A549 treated with AZD9567 at 1 μM for 4 hours (cell line): ENCODE measurements around the gene PRLR. TPM values are rescaled to one million over a fixed set of nuclear protein-coding genes. Genes with fewer than 3 reads are reported as not detected.

Experiments
- total RNA-seq: library from RNA; stranded (reverse); fragments of 200-300 nt; extraction: Qiagen RNA extraction; gene quantifications from 5 replicates; pipeline ENCODE4 v1.2.3, GENCODE V29; 2022; ENCODE audit not compliant: insufficient read depth

Gene PRLR
- total RNA-seq: 0.03 to 0.15 TPM (median 0.05 TPM) in 3 of 5 replicates, not detected in the others

GRCh38 chr5:35230038-35230611, at the start of gene PRLR:
Gene PRLR (minus strand): TSS chr5:35230487. CDS start chr5:35089620, 140,867 bp downstream.

GRCh38 chr5:35047785-35048404, 182.4 kb downstream of the PRLR start, which contains the start of gene AGXT2:
Gene AGXT2 (minus strand): TSS chr5:35047949. CDS start chr5:35047892, 57 bp downstream.

Other genes with a start within 250 kb of the PRLR start
- not detected in 5 replicates for gene AGXT2, start 182.5 kb downstream of the PRLR start, total RNA-seq